Glomerular visceral epithelial cell (primary cell): ENCODE data around the gene MANBA.
"Not testable (repeated sequence)": the region's sequence is repeated elsewhere in the genome, so short reads cannot be mapped to it uniquely, and the experiment has no call there.

Experiments used
- DNase-seq: peaks from one replicate; pipeline ENCODE4 v3.0.0-alpha.2; 2016; ENCODE audit errors: extremely low spot score

MANBA gene

GRCh38 chr4:102761906-102762305, 1.1 kb upstream of the MANBA start:
- no peak for DNase-seq

DNA sequence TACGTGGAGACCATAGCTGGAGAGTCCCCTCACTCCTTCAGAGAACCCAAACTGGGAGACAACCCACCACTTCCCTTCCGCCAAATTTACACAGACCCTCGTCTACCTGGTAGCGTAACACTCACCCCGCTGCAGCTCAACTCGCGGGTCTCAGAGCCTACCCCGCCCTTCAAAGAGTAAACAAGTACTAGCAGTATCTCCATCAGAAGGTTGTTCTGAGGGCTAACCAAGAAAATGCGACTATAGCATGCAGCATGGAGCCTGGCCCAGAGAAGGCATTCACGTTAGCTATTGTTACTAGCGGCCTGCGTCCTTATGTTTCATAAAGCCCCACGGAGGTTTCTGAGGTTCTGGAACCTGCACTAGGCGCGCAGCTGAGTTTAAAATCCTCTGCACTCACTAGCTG, 531 bp upstream of the MANBA start:
- DNase-seq, result peak; percentile 17

GRCh38 chr4:102759831-102760644, 730 bp downstream of the MANBA start:
- DNase-seq, result peak; percentile 61

GRCh38 chr4:102758241-102759160, 2.3 kb downstream of the MANBA start:
- no peak for DNase-seq

GRCh38 chr4:102757681-102758080, 3.1 kb downstream of the MANBA start:
- DNase-seq, result no peak

- no peak for DNase-seq
Observed at GRCh38 chr4:102754044-102754443, 6.7 kb downstream of the MANBA start.

- DNase-seq, result no peak
Observed at GRCh38 chr4:102751941-102752340, 8.8 kb downstream of the MANBA start.

DNA sequence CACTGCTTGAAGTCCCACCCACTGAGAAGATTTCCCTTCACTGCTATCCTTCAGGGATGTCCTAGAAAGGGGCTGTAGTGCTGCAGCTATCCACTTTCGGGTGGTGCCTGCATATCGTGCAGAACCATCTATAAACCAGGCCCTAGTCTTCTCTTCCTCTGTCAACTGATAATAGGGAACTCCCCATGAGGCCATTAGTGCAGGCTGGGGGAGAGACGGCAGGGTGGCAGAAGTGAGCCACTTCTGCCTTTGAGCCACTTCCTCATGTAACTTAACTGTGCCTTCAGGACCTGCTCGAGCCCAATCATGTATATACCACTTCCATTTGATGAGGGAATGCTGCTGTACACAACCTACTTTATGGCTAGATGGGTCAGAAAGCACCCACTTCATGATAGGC, 17.4 kb downstream of the MANBA start:
- DNase-seq, result not testable (repeated sequence)

- not testable (repeated sequence) for DNase-seq
Observed at GRCh38 chr4:102738802-102739201, 22.0 kb downstream of the MANBA start.

- no peak for DNase-seq
Observed at GRCh38 chr4:102736636-102737549, 23.9 kb downstream of the MANBA start.

DNA sequence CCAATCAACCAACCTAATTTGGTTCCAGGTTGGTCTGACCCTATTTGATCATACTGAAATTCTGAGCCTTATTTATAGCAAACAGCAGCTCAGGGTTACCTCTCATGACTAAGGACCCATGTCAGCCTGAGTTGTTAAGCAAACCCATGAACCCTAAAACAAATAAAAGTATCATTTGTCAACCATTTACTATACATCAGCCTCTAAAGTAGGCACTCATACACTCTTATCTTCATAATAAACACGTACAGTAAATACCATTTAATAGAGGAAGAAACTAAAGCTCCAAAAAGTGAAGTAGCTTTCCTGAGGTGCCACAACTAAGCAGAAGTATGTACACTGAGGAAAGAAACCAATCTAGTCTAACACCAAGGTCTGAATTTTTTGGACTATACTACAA, 25.2 kb downstream of the MANBA start:
- DNase-seq, result no peak

GRCh38 chr4:102734591-102735385, 26.0 kb downstream of the MANBA start:
- DNase-seq, result peak; percentile 16

DNA sequence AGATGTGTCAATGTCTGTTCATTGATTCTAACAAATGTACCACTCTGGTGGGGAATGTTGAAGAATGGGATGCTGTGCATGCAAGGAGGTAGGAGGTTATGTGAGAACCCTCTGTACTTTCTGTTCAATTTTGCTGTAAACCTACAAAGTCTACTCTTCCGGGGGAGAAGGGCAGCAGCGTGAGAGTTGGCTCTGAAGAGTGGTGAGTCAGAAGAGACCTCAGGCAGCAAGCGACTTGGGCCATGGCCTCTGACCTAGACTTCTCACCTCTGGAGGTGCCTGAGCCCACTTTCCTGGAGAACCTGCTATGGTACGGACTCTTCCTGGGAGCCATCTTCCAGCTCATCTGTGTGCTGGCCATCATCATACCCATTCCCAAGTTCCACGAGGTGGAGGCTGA, 26.7 kb downstream of the MANBA start:
- DNase-seq, result no peak

- no peak for DNase-seq
Observed at GRCh38 chr4:102733084-102733483, 27.7 kb downstream of the MANBA start.

- DNase-seq, result no peak
Observed at GRCh38 chr4:102732678-102733077, 28.1 kb downstream of the MANBA start.

DNA sequence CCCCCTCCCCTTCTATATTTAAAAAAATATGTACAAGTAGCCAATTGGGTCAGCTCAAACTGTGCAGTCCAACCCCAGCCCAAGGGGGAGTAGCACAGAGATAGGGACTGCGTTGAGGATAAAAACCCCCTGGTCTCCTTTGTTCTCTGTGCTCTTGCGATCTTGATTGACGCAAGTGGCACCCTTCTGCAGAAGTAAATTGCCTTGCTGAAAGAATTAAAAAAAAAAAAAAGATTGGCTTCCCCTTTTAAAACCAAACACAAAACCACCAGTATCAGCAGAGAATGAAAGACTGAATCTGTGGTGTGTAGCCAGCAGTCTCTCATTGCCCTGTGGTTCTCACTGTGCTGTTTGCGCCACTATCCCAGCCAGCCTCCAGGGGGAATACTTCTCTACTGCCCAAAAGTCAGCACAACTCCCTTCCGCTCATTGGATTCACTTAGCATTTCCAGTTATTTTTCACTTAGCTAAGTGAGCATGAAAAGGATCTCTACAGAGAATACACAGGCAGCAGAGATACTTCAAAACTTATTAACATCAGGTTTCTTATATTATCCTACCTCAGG, 29.7 kb downstream of the MANBA start:
- DNase-seq, result no peak

- not testable (repeated sequence) for DNase-seq
Observed at GRCh38 chr4:102729486-102729885, 31.3 kb downstream of the MANBA start.

DNA sequence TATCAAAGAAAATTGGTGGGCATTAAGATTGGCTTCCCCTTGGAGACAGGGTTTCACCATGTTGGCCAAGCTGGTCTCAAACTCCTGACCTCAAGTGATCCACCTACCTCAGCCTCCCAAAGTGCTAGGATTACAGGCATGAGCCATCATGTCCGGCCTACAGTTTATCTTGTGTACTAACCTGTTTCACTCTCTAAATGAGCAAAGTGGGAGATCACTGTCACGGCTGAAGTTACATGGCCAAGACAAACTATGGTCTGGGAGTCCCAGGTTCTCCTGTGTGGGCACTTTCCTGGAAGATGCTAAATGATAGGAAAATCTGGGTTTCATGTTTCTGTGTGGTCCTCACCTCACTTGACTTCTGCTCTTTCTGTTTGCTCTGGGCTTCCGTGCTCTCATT, 33.8 kb downstream of the MANBA start:
- DNase-seq, result not testable (repeated sequence)

GRCh38 chr4:102726068-102726467, 34.7 kb downstream of the MANBA start:
- no peak for DNase-seq

GRCh38 chr4:102725229-102725628, 35.5 kb downstream of the MANBA start:
- no peak for DNase-seq

DNA sequence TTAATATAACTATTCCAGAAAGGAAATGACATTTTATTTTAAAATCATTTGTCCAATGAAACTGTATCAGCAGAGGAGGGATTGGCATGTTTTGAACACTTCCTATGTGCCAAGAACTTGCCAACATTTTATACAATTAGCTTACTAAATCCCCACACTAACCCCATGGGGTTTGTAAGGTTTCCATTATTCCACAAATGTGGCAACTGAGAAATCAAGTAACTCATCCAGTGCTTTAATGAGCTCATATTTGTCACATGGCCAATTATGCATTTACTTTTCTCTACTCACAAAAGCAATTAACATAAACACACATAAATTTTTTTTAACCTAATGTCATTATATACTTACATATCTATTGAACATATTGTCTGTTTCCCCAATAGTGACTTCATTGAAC, 37.3 kb downstream of the MANBA start:
- no peak for DNase-seq
